ENCODE measurements around the gene RFTN1.

Gene RFTN1

DNA sequence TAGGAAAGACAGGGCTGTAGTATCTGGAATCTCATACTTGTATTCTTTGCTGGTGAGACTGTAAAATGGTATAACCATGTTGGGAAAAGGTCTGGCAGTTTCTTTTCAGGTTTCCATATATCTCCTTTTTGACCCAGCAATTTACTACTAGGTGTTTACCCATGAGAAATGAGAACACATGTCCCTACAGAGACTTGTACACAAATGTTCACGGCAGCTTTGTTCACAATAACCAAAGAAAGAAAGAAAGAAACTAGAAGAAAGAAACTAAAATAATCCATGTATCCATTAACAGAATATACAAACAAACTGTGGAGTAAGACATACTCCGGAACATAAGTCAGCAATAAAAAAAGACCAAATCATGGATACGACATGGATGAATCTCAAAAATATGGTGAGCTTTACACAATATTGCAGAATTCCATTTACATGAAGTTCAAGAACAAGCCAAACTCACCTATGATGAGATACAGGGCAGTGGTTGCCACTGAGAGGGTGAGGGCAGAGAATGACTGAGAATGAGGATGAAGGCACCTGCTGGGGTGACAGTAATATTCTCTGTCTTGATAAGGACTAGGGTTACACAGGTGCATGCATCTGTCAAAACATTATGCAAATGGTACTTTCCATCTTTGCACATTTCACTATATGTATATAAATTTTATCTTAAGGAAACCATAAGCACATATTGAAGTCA, 2.7 kb downstream of the RFTN1 start:
- TF ChIP-seq, protein P1, sequence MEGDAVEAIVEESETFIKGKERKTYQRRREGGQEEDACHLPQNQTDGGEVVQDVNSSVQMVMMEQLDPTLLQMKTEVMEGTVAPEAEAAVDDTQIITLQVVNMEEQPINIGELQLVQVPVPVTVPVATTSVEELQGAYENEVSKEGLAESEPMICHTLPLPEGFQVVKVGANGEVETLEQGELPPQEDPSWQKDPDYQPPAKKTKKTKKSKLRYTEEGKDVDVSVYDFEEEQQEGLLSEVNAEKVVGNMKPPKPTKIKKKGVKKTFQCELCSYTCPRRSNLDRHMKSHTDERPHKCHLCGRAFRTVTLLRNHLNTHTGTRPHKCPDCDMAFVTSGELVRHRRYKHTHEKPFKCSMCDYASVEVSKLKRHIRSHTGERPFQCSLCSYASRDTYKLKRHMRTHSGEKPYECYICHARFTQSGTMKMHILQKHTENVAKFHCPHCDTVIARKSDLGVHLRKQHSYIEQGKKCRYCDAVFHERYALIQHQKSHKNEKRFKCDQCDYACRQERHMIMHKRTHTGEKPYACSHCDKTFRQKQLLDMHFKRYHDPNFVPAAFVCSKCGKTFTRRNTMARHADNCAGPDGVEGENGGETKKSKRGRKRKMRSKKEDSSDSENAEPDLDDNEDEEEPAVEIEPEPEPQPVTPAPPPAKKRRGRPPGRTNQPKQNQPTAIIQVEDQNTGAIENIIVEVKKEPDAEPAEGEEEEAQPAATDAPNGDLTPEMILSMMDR (IDR thresholded peaks at IDR 0.05; ENCODE audit: borderline replicate concordance, insufficient read depth, low read depth, low read length) = no peak
- H3K4me3 ChIP-seq (ENCODE audit: low read depth, low read length) = peak overlapping the region; percentile 50

DNA sequence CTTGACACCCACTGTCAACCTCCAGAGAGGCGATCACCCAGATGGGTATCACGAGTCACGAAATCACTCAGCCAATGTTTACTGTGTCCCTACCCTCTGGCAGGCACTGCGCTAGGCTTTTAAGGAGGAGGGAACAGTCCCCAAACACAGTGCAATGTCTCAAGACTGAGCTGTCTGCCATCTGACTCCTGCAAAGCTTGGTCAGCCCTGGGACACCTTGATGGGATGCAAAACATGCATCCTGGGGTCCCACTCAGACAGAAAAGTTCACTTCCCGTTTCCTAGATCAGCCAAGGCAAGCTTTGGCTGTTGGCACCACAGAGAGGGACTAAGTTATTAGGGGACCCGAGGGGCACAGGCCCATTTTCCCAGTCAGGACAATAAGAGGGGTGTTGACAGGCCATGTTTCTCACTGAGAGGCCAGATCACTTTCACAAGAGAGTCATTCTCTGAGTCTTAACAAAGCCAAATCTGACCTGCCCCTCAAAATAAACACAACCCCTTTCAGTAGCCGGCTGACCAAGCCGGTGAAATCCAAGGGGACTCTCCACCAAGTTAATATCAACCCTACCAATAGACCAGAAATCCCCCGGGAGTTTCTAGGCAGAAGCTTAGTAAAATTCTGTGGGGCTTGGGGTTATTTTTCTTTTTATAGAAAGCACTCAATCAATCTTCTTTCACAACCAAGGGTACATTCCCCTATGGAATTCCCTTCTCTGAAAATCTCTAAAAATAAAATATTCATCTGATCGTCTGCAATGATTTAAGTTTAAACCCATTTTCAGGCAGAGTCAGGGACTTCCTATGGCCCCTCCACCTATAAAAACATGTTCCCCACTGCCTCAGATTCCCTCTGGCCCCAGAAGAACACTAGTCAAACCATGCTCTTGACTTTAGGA, 3.5 kb downstream of the RFTN1 start:
- H3K4me3 ChIP-seq (ENCODE audit: low read depth, low read length) = peak overlapping the region; percentile 50
- TF ChIP-seq, protein P1 (IDR thresholded peaks at IDR 0.05; ENCODE audit: borderline replicate concordance, insufficient read depth, low read depth, low read length) = no peak

DNA sequence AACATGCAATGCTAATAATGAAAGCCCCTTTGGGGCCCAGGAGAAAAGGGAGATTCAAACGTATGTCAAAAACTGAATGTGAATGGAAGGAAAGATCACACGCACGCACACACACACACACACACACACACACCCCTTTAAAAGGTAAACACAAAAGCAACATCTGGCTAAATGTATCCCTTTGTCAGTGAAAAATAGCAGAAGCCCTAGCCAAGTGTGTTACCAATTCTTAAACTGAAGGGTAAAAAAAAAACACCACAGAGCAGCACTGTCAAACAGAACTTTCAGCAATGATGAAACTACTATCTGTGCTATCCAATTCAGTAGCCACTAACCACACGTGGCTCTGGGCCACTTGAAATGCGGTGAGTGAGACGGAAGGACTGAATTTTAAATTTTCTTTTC, 4.9 kb downstream of the RFTN1 start:
- no peak overlapping the region for H3K4me3 ChIP-seq (ENCODE audit: low read depth, low read length)
- TF ChIP-seq, protein P1 (IDR thresholded peaks at IDR 0.05; ENCODE audit: borderline replicate concordance, insufficient read depth, low read depth, low read length) = no peak

DNA sequence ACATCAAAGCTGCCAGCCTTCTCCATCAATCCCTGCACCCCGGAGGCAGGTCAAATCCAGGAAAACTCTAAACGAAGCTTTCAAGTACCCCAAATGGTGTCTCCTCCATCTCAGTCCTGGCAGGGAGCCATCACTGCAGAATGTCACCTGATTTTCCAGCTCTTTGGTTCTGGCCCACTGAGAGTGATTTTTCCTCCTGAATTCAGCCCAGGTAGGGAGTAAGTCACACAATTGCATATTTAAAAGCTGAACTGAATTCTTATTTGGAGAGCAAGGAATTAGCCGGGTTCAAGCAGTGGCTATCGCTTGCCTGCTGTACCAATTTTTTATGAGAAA, 5.3 kb downstream of the RFTN1 start:
- TF ChIP-seq, protein P1 (IDR thresholded peaks at IDR 0.05; ENCODE audit: borderline replicate concordance, insufficient read depth, low read depth, low read length) = no peak
- peak overlapping the region; percentile 38 for H3K4me3 ChIP-seq (ENCODE audit: low read depth, low read length)

DNA sequence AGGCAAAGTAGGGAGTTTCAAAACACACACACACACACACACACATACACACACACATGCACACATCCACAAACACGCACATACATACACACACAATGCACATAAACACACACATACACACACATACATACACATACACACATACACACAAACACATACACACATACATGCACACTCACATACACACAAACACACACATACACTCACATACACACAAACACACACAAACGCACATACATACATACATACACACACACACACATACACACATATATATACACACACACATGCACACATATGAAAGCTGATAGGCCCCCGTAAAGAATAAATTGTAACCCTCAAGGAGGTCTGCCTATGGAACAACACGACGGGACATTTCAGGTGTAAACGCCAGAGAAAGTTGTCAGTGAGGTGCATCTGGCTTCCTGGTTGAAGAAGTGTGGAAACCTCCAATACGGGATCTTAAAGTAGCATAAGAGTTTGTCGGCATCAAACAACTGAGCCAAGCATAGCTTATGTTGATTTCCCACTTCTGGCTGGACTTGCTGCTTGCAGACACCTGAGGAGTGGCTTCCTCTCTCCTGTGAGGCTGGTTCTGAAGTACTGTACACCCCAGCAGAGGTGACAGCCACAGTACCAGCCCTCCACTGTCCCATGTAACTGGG, 5.8 kb downstream of the RFTN1 start:
- H3K4me3 ChIP-seq (ENCODE audit: low read depth, low read length) = peak overlapping the region; percentile 38
- TF ChIP-seq, protein P1 (IDR thresholded peaks at IDR 0.05; ENCODE audit: borderline replicate concordance, insufficient read depth, low read depth, low read length) = no peak

DNA sequence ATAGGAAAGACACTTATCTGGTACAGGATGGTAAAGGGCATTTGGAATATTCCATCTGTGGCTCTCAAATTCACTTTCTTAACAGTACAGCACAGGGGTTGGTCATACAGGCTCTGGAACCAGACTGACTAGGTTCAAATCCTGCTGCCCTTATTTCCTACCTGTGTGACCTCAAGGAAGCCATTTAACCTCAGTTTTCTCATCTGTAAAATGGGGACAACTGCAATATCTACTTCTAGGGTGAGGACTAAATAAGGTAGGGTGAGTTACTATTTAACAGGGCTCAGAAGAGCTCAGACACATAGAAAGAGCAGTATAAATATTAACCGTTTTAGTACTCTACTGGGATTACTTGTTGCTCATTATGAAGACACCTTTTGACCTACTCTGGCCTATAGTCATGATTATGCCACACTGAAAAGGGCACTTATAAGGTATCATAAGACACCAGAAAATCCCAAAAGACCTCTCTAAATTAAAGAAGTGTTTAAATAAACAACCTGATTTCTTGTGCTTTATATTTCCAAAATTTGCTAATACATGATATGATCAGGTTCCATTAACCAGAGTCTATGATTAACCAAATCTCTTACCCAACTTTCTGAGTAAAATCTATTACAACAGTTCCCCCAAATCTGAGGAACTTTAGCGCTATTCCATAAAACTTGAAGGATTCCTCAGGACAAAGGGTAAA, 6.5 kb downstream of the RFTN1 start:
- TF ChIP-seq, protein P1 (IDR thresholded peaks at IDR 0.05; ENCODE audit: borderline replicate concordance, insufficient read depth, low read depth, low read length) = no peak
- H3K4me3 ChIP-seq (ENCODE audit: low read depth, low read length) = no peak overlapping the region
